Neutrophil (primary cell): ENCODE measurements around the gene PRXL2B.
A peak's percentile ranks its signal among the peaks of the same experiment; 100 is the strongest.

Experiments
- H3K27ac ChIP-seq: fragments of 200-600 bp; sonication (generic); 2 replicates; pipeline ENCODE4 v1.5.1; 2016; ENCODE audit warnings: mild to moderate bottlenecking, moderate library complexity
- H3K27me3 ChIP-seq: fragments of 200-600 bp; sonication (generic); 2 replicates; pipeline ENCODE4 v1.6.0; 2016; ENCODE audit warnings: mild to moderate bottlenecking
- H3K36me3 ChIP-seq: fragments of 200-600 bp; sonication (generic); 2 replicates; pipeline ENCODE4 v1.5.1; 2017
- H3K4me1 ChIP-seq, 2 experiments: fragments of 200-600 bp in 1 of 2; sonication (generic) in 1 of 2; 1 replicate in 1 of 2; 2 replicates in 1 of 2; pipeline versions ENCODE4 v1.5.1 to v1.6.1; 2013 to 2016; ENCODE audit warnings: low read depth in 1 of 2, low read length in 1 of 2, mild to moderate bottlenecking in 1 of 2, moderate library complexity in 1 of 2; ENCODE audit not compliant: control insufficient read depth in 1 of 2, insufficient read depth in 1 of 2
- H3K4me3 ChIP-seq, 2 experiments: fragments of 200-600 bp in 1 of 2; sonication (generic) in 1 of 2; 1 replicate in 1 of 2; 2 replicates in 1 of 2; pipeline ENCODE4 v1.5.1; 2013 to 2016; ENCODE audit warnings: low read depth in 1 of 2, low read length in 1 of 2, mild to moderate bottlenecking in 1 of 2, moderate library complexity in 1 of 2
- H3K9me3 ChIP-seq: fragments of 200-600 bp; sonication (generic); 2 replicates; pipeline ENCODE4 v1.5.1; 2016
- TF ChIP-seq, protein P1 (sequence below): fragments of 200-600 bp; sonication (generic); IDR thresholded peaks from 2 replicates; pipeline ENCODE4 v1.5.1; 2016; ENCODE audit warnings: antibody characterized with exemption

PRXL2B gene

DNA sequence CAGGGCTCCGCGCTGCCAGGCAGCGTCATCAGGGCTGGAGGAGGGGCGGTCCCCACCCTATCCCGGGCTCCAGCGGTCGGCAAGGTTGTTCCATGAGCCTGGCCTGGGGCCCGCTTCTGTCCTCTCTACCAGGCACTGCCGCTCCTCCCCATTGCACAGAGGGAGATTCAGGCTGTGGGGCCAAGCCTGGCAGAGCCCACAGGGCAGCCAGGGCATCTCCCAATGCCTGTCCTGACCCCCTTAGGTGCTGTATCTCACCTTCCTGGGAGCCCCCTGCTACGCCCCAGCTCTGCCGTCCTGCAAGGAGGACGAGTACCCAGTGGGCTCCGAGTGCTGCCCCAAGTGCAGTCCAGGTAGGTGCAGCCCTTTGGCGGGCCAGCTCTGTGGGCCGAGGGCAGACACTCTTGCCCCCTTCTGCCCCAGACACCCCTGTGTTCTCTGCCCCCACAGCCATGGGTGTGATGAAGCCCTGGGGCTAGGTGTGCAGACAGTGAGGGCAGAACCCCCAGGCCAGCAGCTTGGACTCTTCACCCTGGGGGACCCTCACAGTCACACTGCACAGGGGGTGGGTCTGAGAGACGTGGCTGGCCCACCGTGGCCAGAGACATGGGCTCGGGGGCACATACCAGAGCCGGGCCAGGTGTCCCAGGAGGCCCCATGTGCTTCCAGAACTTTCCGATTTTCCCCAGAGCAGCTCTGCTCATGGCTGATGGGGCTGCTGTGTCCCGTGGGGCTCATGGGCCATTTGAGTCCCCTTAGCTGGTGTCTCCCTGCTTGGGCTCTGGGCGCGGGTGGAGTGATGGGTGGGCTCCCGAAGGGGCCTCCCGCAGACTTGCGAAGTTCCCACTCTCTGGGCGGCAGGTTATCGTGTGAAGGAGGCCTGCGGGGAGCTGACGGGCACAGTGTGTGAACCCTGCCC is 28.8 kb upstream of the PRXL2B start:
- peaks cover 54% of the 10 kb centered on the region for H3K36me3 ChIP-seq
- no peaks in the 10 kb centered on the region for H3K9me3 ChIP-seq
- H3K27ac ChIP-seq = peak overlapping the region; percentile 99
- H3K27me3 ChIP-seq = no peaks in the 10 kb centered on the region
- peaks cover 42 to 44% of the 10 kb centered on the region in 2 experiments for H3K4me1 ChIP-seq
- TF ChIP-seq, protein P1, sequence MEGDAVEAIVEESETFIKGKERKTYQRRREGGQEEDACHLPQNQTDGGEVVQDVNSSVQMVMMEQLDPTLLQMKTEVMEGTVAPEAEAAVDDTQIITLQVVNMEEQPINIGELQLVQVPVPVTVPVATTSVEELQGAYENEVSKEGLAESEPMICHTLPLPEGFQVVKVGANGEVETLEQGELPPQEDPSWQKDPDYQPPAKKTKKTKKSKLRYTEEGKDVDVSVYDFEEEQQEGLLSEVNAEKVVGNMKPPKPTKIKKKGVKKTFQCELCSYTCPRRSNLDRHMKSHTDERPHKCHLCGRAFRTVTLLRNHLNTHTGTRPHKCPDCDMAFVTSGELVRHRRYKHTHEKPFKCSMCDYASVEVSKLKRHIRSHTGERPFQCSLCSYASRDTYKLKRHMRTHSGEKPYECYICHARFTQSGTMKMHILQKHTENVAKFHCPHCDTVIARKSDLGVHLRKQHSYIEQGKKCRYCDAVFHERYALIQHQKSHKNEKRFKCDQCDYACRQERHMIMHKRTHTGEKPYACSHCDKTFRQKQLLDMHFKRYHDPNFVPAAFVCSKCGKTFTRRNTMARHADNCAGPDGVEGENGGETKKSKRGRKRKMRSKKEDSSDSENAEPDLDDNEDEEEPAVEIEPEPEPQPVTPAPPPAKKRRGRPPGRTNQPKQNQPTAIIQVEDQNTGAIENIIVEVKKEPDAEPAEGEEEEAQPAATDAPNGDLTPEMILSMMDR = no peak
- H3K4me3 ChIP-seq = peak overlapping the region; percentile 93 to 98

DNA sequence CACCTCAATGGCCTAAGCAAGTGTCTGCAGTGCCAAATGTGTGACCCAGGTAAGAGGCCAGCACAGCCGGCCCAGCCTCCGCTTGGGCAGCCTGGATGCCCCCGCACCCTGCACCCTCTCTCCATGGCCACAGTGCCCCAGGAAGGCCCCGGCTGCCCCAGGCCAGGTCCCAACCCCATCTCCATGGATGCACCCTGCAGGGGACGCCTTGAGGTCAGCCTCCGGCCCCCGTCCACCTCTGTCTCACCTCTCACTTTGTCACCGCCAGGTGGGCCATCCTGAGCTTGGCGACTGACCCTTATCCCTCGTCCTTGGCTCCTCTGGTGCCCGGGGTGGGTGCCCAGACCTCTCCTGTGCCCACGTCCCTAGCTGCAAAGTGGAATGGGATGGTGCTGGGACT is 28.2 kb upstream of the PRXL2B start:
- H3K36me3 ChIP-seq = peaks cover 61% of the 10 kb centered on the region
- H3K27me3 ChIP-seq = no peaks in the 10 kb centered on the region
- H3K27ac ChIP-seq = peak overlapping the region; percentile 99
- H3K9me3 ChIP-seq = no peaks in the 10 kb centered on the region
- H3K4me3 ChIP-seq = peak overlapping the region in 1 of 2 experiments; percentile 93
- TF ChIP-seq, protein P1 = no peak
- H3K4me1 ChIP-seq = peaks cover 42 to 44% of the 10 kb centered on the region in 2 experiments

DNA sequence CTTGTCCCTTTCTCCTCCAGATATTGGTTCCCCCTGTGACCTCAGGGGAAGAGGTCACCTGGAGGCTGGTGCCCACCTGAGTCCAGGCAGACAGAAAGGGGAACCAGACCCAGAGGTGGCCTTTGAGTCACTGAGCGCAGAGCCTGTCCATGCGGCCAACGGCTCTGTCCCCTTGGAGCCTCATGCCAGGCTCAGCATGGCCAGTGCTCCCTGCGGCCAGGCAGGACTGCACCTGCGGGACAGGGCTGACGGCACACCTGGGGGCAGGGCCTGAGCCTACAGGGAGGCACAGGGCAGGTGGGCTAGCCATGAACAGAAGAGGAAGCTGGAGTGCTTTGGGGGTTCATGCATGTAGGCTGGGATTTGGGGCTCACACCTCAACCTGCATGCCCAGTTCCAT is 27.7 kb upstream of the PRXL2B start:
- H3K4me1 ChIP-seq = peaks cover 40 to 41% of the 10 kb centered on the region in 2 experiments
- no peak overlapping the region for H3K4me3 ChIP-seq
- peak overlapping the region; percentile 99 for H3K27ac ChIP-seq
- TF ChIP-seq, protein P1 = no peak
- no peaks in the 10 kb centered on the region for H3K9me3 ChIP-seq
- H3K36me3 ChIP-seq = peaks cover 65% of the 10 kb centered on the region
- no peaks in the 10 kb centered on the region for H3K27me3 ChIP-seq

DNA sequence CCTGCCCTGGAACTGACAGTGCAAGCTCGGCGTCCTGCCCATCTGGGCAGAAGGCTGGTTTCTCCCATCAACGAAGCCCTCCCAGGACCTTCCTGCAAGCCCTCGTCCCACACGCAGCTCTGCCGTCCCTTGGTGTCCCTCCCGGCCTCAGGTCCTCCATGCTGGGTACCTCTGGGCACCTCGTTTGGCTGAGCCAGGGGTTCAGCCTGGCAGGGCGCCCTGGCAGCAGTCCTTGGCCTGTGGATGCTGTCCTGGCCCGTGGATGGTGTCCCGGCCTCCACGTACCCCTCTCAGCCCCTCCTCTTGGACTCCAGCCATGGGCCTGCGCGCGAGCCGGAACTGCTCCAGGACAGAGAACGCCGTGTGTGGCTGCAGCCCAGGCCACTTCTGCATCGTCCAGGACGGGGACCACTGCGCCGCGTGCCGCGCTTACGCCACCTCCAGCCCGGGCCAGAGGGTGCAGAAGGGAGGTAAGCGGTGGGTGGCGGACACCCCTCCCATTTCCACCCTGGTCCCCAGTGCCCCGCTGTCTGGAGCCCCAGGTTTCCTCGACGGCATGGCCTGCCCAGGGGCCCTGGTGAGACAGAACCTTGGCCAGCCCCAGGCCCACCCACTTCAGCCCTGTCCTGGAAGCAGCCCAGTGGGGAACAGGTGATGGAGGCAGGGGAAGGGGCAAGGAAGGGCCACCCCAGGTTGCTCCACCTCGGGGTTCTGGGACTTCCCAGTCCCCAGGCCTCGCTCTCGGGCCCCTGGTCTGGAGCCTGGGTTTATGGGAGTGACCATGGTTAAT is 26.9 kb upstream of the PRXL2B start:
- H3K27ac ChIP-seq = no peak overlapping the region
- TF ChIP-seq, protein P1 = no peak
- H3K36me3 ChIP-seq = peaks cover 70% of the 10 kb centered on the region
- H3K27me3 ChIP-seq = no peaks in the 10 kb centered on the region
- H3K9me3 ChIP-seq = no peaks in the 10 kb centered on the region
- peaks cover 32 to 33% of the 10 kb centered on the region in 2 experiments for H3K4me1 ChIP-seq
- H3K4me3 ChIP-seq = no peak overlapping the region

DNA sequence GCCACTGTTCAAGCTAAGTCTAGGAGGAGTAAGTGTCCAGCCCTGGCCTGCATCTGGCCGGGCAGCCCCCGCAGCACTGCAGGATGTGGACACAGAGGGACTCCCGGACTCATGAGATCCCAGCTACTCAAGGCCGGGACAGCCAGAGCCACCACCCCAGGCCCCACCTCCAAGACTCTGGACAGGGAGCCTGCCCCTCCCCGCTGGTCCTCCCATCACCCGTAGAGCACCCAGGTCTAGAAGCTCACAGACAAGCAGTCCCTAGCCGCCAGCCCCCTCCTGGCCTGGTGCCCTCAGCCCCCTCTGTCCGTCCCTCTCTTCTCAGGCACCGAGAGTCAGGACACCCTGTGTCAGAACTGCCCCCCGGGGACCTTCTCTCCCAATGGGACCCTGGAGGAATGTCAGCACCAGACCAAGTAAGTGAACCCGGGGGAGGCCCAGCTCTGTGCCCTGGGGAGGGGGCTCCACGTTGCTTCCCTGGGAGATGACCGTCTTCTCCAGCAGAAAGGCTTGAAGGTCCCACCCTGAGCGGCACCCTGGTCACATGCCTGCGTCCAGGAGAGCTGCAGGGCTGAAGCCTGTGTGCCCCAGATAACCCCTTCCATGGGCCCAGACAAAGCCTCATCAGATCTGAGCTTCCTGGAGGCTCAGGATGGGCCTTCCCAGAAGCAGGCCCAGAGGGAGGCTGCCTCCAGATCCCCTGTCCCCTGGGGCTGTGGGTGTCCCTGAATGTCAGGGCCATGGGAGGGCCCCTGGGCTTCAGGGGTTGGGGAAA is 26.1 kb upstream of the PRXL2B start:
- Histone ChIP-seq H3K4me3 (no peak overlapping the region), H3K36me3 (peaks cover 70% of the 10 kb centered on the region), H3K27me3 (no peaks in the 10 kb centered on the region), H3K27ac (peak overlapping the region; percentile 50), H3K4me1 (peaks cover 24 to 25% of the 10 kb centered on the region in 2 experiments), H3K9me3 (no peaks in the 10 kb centered on the region)
- TF ChIP-seq, protein P1 = no peak
